GM19328 (cell line): ENCODE results near the gene SBNO2.
"Not testable (repeated sequence)": the region's sequence is repeated elsewhere in the genome, so short reads cannot be mapped to it uniquely, and the experiment has no call there.

Experiments
- ATAC-seq: cut with Tn5 transposase; IDR thresholded peaks from one replicate; pipeline ENCODE4 v1.9.1; 2021; ENCODE audit warnings: mild to moderate bottlenecking, moderate library complexity; ENCODE audit not compliant: unreplicated experiment

The SBNO2 gene

GRCh38 chr19:1173845-1174809 is at the start of gene SBNO2:
TSS of gene SBNO2 (minus strand) at chr19:1174268. CDS start at chr19:1154276, 19,992 bp downstream.
- peak; percentile 67 for ATAC-seq

- no peak for ATAC-seq
These were observed 49.2 kb upstream of the SBNO2 start for GRCh38 chr19:1223018-1223855.

GRCh38 chr19:1222394-1222793 is 48.3 kb upstream of the SBNO2 start:
- no peak for ATAC-seq

GRCh38 chr19:1221904-1222255 is 47.8 kb upstream of the SBNO2 start:
- ATAC-seq, result no peak

GRCh38 chr19:1220976-1221903 is 47.2 kb upstream of the SBNO2 start:
- no peak for ATAC-seq

GRCh38 chr19:1220477-1220930 is 46.4 kb upstream of the SBNO2 start:
- ATAC-seq, result no peak

- ATAC-seq, result no peak
These were observed 45.9 kb upstream of the SBNO2 start for GRCh38 chr19:1219786-1220476.

GRCh38 chr19:1218751-1219567 is 44.9 kb upstream of the SBNO2 start:
- no peak for ATAC-seq

GRCh38 chr19:1217366-1217765 is 43.3 kb upstream of the SBNO2 start:
- ATAC-seq, result no peak

GRCh38 chr19:1216756-1217155 is 42.7 kb upstream of the SBNO2 start:
- no peak for ATAC-seq

- ATAC-seq, result no peak
These were observed 41.0 kb upstream of the SBNO2 start for GRCh38 chr19:1214862-1215731.

- no peak for ATAC-seq
These were observed 40.3 kb upstream of the SBNO2 start for GRCh38 chr19:1214299-1214861.

- no peak for ATAC-seq
These were observed 39.6 kb upstream of the SBNO2 start for GRCh38 chr19:1213391-1214286.

- no peak for ATAC-seq
These were observed 37.6 kb upstream of the SBNO2 start for GRCh38 chr19:1211494-1212234.

- no peak for ATAC-seq
These were observed 36.1 kb upstream of the SBNO2 start for GRCh38 chr19:1210227-1210538.

GRCh38 chr19:1208830-1209229 is 34.8 kb upstream of the SBNO2 start:
- ATAC-seq, result not testable (repeated sequence)
